GOT3 (cell line): ENCODE measurements around the gene OR6B2.

Experiments
- DNase-seq: peaks from one replicate; lab custom pipeline; 2025; ENCODE audit warnings: mixed read lengths; lab: John Stamatoyannopoulos, UW

Gene OR6B2

GRCh38 chr2:240041363-240041762, 11.1 kb upstream of the OR6B2 start:
- DNase-seq: no peak

- DNase-seq: no peak
Observed at GRCh38 chr2:240037358-240037757, 7.1 kb upstream of the OR6B2 start.

GRCh38 chr2:240033330-240033678, 3.1 kb upstream of the OR6B2 start:
- no peak for DNase-seq

- DNase-seq: no peak
Observed at GRCh38 chr2:240032406-240033329, 2.4 kb upstream of the OR6B2 start.

GRCh38 chr2:240024766-240025165, 5.5 kb downstream of the OR6B2 start:
- DNase-seq: no peak

- no peak for DNase-seq
Observed at GRCh38 chr2:240023792-240024191, 6.4 kb downstream of the OR6B2 start.

GRCh38 chr2:240021488-240022104, 8.6 kb downstream of the OR6B2 start:
- DNase-seq: no peak

- DNase-seq: no peak
Observed at GRCh38 chr2:240018071-240018750, 12.0 kb downstream of the OR6B2 start.

GRCh38 chr2:240014327-240014726, 15.9 kb downstream of the OR6B2 start:
- DNase-seq: no peak

- DNase-seq: no peak
Observed at GRCh38 chr2:240013343-240013742, 16.9 kb downstream of the OR6B2 start.

GRCh38 chr2:240002983-240003382, 27.2 kb downstream of the OR6B2 start:
- no peak for DNase-seq

GRCh38 chr2:240000671-240001070, 29.6 kb downstream of the OR6B2 start:
- DNase-seq: no peak

GRCh38 chr2:239997686-239998409, 32.4 kb downstream of the OR6B2 start:
- DNase-seq: no peak

GRCh38 chr2:239994086-239994485, 36.1 kb downstream of the OR6B2 start:
- no peak for DNase-seq

- DNase-seq: no peak
Observed at GRCh38 chr2:239993291-239993690, 36.9 kb downstream of the OR6B2 start.

- DNase-seq: no peak
Observed at GRCh38 chr2:239991689-239992314, 38.4 kb downstream of the OR6B2 start.

- DNase-seq: no peak
Observed at GRCh38 chr2:239990966-239991365, 39.3 kb downstream of the OR6B2 start.

GRCh38 chr2:239985356-239985755, 44.9 kb downstream of the OR6B2 start:
- DNase-seq: no peak

- DNase-seq: no peak
Observed at GRCh38 chr2:239984421-239985194, 45.6 kb downstream of the OR6B2 start.

GRCh38 chr2:239983004-239983778, 47.0 kb downstream of the OR6B2 start:
- DNase-seq: no peak
